A673 (cell line): ENCODE data around the gene TMEM114. TPM values are rescaled to one million over a fixed set of nuclear protein-coding genes. Genes with fewer than 3 reads are reported as not detected.

ENCODE experiments used
- BruUV-seq: library from RNA; stranded (reverse); fragments of 400-500 nt; replicated peaks from 2 replicates; lab custom pipeline; 2021; lab: Mats Ljungman, UMichigan
- CTCF ChIA-PET: fragments of 300-600 bp; sonication (Branson Sonifier 250); formaldehyde crosslinking; loops from one replicate; lab custom pipeline; 2022; ENCODE audit warnings: antibody characterized with exemption; lab: Charles Lee
- POLR2A ChIA-PET: fragments of 300-600 bp; sonication (Branson Sonifier 250); formaldehyde crosslinking; loops from one replicate; lab custom pipeline; 2022; ENCODE audit warnings: antibody characterized with exemption; ENCODE audit not compliant: low non-redundant PET; lab: Charles Lee
- DNase-seq: peaks from one replicate; pipeline ENCODE4 v3.0.0-alpha.2; 2015; ENCODE audit warnings: low spot score
- H3K27ac ChIP-seq: fragments of 200-600 bp; sonication (generic); 2 replicates; pipeline ENCODE4 v1.5.1; 2016; ENCODE audit warnings: mixed run types, low read depth, mild to moderate bottlenecking, mixed read lengths, antibody characterized with exemption, low read length; ENCODE audit not compliant: poor library complexity, severe bottlenecking
- H3K27me3 ChIP-seq: fragments of 200-600 bp; sonication (generic); replicated peaks from 2 replicates; pipeline ENCODE4 v1.6.1; 2017; ENCODE audit warnings: mixed run types, low read depth, mild to moderate bottlenecking, mixed read lengths, antibody characterized with exemption, low read length; ENCODE audit not compliant: insufficient read depth, poor library complexity
- H3K36me3 ChIP-seq: fragments of 200-600 bp; sonication (generic); 2 replicates; pipeline ENCODE4 v1.6.1; 2016; ENCODE audit warnings: mixed run types, mild to moderate bottlenecking, mixed read lengths, antibody characterized with exemption, low read length; ENCODE audit not compliant: insufficient read depth, poor library complexity, severe bottlenecking
- H3K4me1 ChIP-seq: fragments of 200-600 bp; sonication (generic); 2 replicates; pipeline ENCODE4 v1.6.1; 2017; ENCODE audit warnings: mixed run types, mild to moderate bottlenecking, mixed read lengths, antibody characterized with exemption, low read length; ENCODE audit not compliant: insufficient read depth, poor library complexity, severe bottlenecking
- H3K4me3 ChIP-seq: fragments of 200-600 bp; sonication (generic); 2 replicates; pipeline ENCODE4 v1.5.1; 2016; ENCODE audit warnings: low read depth, mixed run types, mild to moderate bottlenecking, mixed read lengths, low read length; ENCODE audit not compliant: poor library complexity, severe bottlenecking
- H3K9me3 ChIP-seq: fragments of 200-600 bp; sonication (generic); 2 replicates; pipeline ENCODE4 v1.6.1; 2016; ENCODE audit warnings: mixed run types, low read depth, mild to moderate bottlenecking, mixed read lengths, antibody characterized with exemption, low read length; ENCODE audit not compliant: poor library complexity, severe bottlenecking
- EZH2 ChIP-seq: fragments of 200-600 bp; sonication (generic); IDR thresholded peaks from 2 replicates; pipeline ENCODE4 v1.6.1; 2017; ENCODE audit warnings: borderline replicate concordance, low read depth, mild to moderate bottlenecking, mixed read lengths, antibody characterized with exemption, low read length; ENCODE audit not compliant: poor library complexity, severe bottlenecking
- intact Hi-C: fragments of 100-400 bp; cut with micrococcal nuclease; formaldehyde crosslinking; loops from one replicate; pipeline ENCODE4 v1.10.0; 2022; ENCODE audit not compliant: unreplicated experiment
- total RNA-seq: library from RNA; stranded (reverse); gene quantifications from 2 replicates; pipeline ENCODE4 v1.2.3, GENCODE V29; 2021
- TF ChIP-seq, protein P1 (sequence below): fragments of 300-800, 200-600 bp; sonication (generic); conservative IDR thresholded peaks from 2 replicates; pipeline ENCODE4 v1.5.1; 2017; ENCODE audit warnings: low read depth, mild to moderate bottlenecking, antibody characterized with exemption, low read length, moderate library complexity, mixed read lengths

Gene TMEM114
- total RNA-seq, 1 experiment from 2014 or later: 0.86 TPM

DNA sequence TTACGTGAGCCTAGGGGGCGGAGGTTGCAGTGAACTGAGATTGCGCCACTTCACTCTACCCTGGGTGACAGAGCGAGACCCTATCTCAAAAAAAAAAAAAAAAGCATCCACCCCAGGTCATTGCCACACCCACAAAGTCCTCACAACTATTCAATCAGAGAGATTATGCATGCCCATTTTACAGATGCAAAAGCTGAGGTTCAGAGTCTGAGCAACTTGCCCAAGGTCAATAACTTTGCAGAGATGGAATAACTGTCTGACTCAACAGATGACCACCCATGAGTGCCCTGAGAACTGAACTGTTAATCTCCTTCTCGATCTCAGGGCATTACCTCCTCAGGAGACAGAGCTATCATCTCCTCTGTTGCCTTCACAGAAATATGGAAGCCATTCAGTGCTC, 5.5 kb upstream of the TMEM114 start:
- H3K27me3 ChIP-seq: no peaks in the 10 kb centered on the region
- no peak for TF ChIP-seq EZH2
- TF ChIP-seq, protein P1, sequence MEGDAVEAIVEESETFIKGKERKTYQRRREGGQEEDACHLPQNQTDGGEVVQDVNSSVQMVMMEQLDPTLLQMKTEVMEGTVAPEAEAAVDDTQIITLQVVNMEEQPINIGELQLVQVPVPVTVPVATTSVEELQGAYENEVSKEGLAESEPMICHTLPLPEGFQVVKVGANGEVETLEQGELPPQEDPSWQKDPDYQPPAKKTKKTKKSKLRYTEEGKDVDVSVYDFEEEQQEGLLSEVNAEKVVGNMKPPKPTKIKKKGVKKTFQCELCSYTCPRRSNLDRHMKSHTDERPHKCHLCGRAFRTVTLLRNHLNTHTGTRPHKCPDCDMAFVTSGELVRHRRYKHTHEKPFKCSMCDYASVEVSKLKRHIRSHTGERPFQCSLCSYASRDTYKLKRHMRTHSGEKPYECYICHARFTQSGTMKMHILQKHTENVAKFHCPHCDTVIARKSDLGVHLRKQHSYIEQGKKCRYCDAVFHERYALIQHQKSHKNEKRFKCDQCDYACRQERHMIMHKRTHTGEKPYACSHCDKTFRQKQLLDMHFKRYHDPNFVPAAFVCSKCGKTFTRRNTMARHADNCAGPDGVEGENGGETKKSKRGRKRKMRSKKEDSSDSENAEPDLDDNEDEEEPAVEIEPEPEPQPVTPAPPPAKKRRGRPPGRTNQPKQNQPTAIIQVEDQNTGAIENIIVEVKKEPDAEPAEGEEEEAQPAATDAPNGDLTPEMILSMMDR: no peak
- H3K27ac ChIP-seq: no peak overlapping the region
- intact Hi-C loops: no loop called here
- no TSS peak for BruUV-seq
- CTCF ChIA-PET: no interaction called here
- H3K4me1 ChIP-seq: no peaks in the 10 kb centered on the region
- peak; percentile 11 for DNase-seq
- POLR2A ChIA-PET: no interaction called here
- H3K36me3 ChIP-seq: peaks cover 35% of the 10 kb centered on the region
- peaks cover 23% of the 10 kb centered on the region for H3K9me3 ChIP-seq
- no peak overlapping the region for H3K4me3 ChIP-seq

DNA sequence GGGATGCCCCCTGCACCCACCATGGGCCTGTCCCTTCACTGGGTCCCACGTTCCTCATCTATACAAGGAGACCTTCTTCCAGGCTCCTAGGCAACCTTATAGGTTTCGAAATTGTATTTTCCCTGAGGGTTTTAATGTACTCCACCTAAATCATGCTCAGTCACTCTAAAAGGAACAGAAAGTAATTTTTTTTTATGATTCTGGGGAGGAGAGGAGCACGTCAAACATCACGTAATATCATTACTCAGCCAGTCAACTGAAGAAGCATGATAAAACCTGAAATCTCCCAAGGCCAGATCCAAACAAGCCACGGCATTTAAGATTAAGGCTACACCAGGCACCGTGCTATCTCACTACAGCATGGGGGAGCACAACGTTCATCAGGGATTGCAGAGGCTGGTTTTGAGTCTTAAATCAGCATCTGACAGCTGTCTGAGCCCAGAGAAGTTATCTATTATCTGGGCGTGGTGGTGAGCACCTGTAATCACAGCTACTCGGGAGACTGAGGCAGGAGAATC, 3.9 kb upstream of the TMEM114 start:
- intact Hi-C loops: no loop called here
- H3K36me3 ChIP-seq: peaks cover 51% of the 10 kb centered on the region
- no peaks in the 10 kb centered on the region for H3K4me1 ChIP-seq
- H3K4me3 ChIP-seq: no peak overlapping the region
- H3K27me3 ChIP-seq: no peaks in the 10 kb centered on the region
- no peak overlapping the region for H3K27ac ChIP-seq
- DNase-seq: peak; percentile 35
- ChIA-PET POLR2A (no interaction called here), CTCF (no interaction called here)
- no TSS peak for BruUV-seq
- peaks cover 23% of the 10 kb centered on the region for H3K9me3 ChIP-seq
- no peak for TF ChIP-seq EZH2
- TF ChIP-seq, protein P1: no peak

DNA sequence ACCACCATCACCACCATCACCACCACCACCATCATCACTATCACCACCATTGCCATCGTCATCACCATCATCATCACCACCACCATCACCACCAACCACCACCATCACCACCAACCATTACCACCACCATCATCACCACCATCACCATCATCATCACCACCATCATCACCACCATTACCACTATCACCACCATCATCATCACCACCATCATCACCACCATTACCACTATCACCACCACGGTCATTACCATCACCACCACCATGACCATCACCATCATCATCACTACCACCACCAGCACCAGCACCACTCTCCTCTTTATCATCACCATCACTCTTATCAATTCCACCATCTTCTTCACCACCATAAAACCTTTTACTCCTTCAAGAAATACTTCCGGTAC, 1.1 kb upstream of the TMEM114 start:
- no peaks in the 10 kb centered on the region for H3K27me3 ChIP-seq
- POLR2A ChIA-PET: no interaction called here
- no peaks in the 10 kb centered on the region for H3K4me1 ChIP-seq
- DNase-seq: no peak
- intact Hi-C loops: no loop called here
- H3K27ac ChIP-seq: no peak overlapping the region
- no TSS peak for BruUV-seq
- H3K9me3 ChIP-seq: peaks cover 25% of the 10 kb centered on the region
- H3K4me3 ChIP-seq: no peak overlapping the region
- CTCF ChIA-PET: no interaction called here
- H3K36me3 ChIP-seq: peaks cover 77% of the 10 kb centered on the region
- TF ChIP-seq, protein P1: no peak
- no peak for TF ChIP-seq EZH2
